Lower lobe of right lung (tissue), 2 donors: ENCODE data around the gene GARRE1. TPM values are rescaled to one million over a fixed set of nuclear protein-coding genes. Genes with fewer than 3 reads are reported as not detected.
"Not testable (repeated sequence)": the region's sequence is repeated elsewhere in the genome, so short reads cannot be mapped to it uniquely, and the experiment has no call there.

Source experiments
- ATAC-seq, 2 donors: fragments of 200-7000 bp; cut with Tn5 transposase; one replicate each; pipeline ENCODE4 v1.9.1; 2020 to 2022; ENCODE audit warnings: mild to moderate bottlenecking in 2 of 2, moderate library complexity in 2 of 2
- DNase-seq: peaks from one replicate; pipeline ENCODE4 v3.0.0-alpha.2; 2020
- H3K27ac ChIP-seq: fragments of 200-600 bp; one replicate; pipeline ENCODE4 v1.8.0; 2022
- H3K27me3 ChIP-seq: fragments of 200-600 bp; one replicate; pipeline ENCODE4 v1.8.0; 2022; ENCODE audit warnings: low read depth
- H3K36me3 ChIP-seq: fragments of 200-600 bp; one replicate; pipeline ENCODE4 v1.8.0; 2022; ENCODE audit warnings: mild to moderate bottlenecking
- H3K4me1 ChIP-seq: fragments of 200-600 bp; one replicate; pipeline ENCODE4 v1.8.0; 2022
- H3K4me3 ChIP-seq: fragments of 200-600 bp; one replicate; pipeline ENCODE4 v1.8.0; 2022; ENCODE audit warnings: mild to moderate bottlenecking
- H3K9me3 ChIP-seq: fragments of 200-600 bp; one replicate; pipeline ENCODE4 v1.8.0; 2022
- intact Hi-C: fragments of 100-400 bp; cut with DNase I; formaldehyde crosslinking; loops from one replicate; pipeline ENCODE4 v1.11.0; 2022
- total RNA-seq: library from RNA; stranded (reverse); fragmentation: NEBNext Ultra II Directional; extraction: Animal tissue kit (Norgen Biotek cat#: 25700); gene quantifications from one replicate; pipeline ENCODE4 v1.2.1, GENCODE V29; 2021
- TF ChIP-seq, protein P1 (sequence below): fragments of 200-600 bp; IDR thresholded peaks from one replicate; pipeline ENCODE4 v1.8.0; 2022; ENCODE audit warnings: antibody characterized with exemption, mild to moderate bottlenecking
- donor health status: DM: no; HTN: yes; CAD: no; lungs with severe emphysema.

GARRE1 gene
- total RNA-seq, 1 donor from 2014 or later, result 31.2 TPM

DNA sequence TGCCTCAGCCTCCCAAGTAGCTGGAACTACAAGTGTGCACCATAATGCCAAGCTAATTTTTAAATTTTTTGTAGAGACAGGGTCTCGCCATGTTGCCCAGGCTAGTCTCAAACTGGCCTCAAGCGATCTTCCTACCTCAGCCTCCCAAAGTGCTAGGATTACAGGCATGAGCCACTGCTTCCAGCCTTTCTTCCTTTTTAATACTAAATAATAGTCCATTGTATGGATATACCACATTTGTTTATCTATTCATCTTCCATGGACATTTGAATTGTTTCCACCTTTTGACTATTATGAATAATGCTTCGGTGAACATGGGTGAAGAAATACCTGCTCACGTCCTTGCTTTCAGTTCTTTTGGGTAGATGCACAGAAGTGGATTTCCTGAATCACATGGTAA is 24.4 kb downstream of the GARRE1 start:
- Histone ChIP-seq H3K4me1 (peaks cover 45% of the 10 kb centered on the region), H3K27ac (no peak overlapping the region), H3K4me3 (no peak overlapping the region), H3K9me3 (no peaks in the 10 kb centered on the region), H3K27me3 (no peaks in the 10 kb centered on the region), H3K36me3 (peaks cover 8% of the 10 kb centered on the region)
- DNase-seq (no peak), ATAC-seq (no peak)
- TF ChIP-seq, protein P1, sequence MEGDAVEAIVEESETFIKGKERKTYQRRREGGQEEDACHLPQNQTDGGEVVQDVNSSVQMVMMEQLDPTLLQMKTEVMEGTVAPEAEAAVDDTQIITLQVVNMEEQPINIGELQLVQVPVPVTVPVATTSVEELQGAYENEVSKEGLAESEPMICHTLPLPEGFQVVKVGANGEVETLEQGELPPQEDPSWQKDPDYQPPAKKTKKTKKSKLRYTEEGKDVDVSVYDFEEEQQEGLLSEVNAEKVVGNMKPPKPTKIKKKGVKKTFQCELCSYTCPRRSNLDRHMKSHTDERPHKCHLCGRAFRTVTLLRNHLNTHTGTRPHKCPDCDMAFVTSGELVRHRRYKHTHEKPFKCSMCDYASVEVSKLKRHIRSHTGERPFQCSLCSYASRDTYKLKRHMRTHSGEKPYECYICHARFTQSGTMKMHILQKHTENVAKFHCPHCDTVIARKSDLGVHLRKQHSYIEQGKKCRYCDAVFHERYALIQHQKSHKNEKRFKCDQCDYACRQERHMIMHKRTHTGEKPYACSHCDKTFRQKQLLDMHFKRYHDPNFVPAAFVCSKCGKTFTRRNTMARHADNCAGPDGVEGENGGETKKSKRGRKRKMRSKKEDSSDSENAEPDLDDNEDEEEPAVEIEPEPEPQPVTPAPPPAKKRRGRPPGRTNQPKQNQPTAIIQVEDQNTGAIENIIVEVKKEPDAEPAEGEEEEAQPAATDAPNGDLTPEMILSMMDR, result no peak
- intact Hi-C loops, result no loop called here

DNA sequence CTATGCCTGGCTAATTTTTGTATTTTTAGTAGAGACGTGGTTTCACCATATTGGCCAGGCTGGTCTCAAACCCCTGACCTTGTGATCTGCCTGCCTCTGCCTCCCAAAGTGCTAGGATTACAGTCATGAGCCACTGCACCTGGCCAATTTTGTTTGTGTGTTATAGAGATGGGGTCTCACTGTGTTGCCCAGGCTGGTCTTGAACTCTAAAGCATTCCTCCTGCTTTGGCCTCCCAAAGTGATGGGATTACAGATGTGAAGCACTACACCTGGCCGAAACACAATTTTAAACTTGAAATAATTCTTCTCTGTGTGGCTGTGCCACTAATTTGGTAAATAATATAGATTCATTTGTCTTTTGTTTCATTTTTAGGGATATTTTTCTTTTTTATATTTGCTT is 27.1 kb downstream of the GARRE1 start:
- H3K4me3 ChIP-seq, DNase-seq, H3K27me3 ChIP-seq, intact Hi-C loops, H3K27ac ChIP-seq, ATAC-seq, H3K9me3 ChIP-seq: not testable (repeated sequence)
- Histone ChIP-seq H3K36me3 (peaks cover 16% of the 10 kb centered on the region), H3K4me1 (peaks cover 24% of the 10 kb centered on the region)

DNA sequence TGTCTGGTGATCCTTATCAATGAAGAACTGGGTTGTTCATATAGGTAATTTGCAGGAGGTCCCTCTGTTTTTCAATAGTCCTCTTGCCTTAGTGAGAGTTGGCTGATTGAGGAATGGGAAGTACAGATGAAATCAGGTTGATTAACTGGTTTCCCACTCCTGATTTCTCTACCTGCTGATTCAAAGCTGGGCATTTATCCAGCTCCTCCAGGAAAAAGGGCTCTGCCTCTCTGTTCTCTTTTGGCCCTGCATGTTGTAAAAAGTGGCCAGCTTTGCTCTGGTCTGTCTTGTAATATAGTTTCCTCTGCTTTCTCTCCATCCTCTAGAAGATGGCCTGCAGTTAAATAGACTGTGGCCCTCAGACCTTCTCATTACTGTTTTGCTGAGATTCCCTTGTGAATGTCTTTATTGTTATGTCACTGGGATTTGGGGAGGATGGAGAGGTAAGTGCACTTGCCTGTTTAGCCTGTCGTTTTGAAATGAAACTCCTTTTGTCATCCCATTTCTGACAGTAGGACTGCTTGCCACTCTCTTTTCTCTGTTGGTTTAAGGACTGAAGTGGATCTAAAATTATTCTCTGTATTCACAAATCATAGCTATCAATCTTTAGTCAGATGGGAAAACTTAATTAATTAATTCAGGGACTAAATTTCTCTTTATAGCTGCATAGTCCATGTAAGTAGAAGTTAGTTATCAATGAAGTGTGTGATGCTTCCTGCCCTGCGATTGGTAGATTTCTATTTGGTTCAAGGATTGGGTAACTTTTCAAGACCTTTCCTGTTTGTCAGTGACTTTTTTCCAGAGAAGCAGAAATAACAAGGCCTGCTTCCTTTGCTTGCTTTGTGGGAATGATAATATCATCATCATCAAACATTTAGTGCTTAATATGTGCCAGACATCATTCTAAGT is 28.5 kb downstream of the GARRE1 start:
- TF ChIP-seq, protein P1, result no peak
- Histone ChIP-seq H3K4me1 (peaks cover 20% of the 10 kb centered on the region), H3K4me3 (no peak overlapping the region), H3K9me3 (no peaks in the 10 kb centered on the region), H3K36me3 (peaks cover 16% of the 10 kb centered on the region), H3K27me3 (no peaks in the 10 kb centered on the region), H3K27ac (no peak overlapping the region)
- ATAC-seq (peak in 1 of 2 donors; percentile 31), DNase-seq (no peak)
- intact Hi-C loops, result no loop called here

DNA sequence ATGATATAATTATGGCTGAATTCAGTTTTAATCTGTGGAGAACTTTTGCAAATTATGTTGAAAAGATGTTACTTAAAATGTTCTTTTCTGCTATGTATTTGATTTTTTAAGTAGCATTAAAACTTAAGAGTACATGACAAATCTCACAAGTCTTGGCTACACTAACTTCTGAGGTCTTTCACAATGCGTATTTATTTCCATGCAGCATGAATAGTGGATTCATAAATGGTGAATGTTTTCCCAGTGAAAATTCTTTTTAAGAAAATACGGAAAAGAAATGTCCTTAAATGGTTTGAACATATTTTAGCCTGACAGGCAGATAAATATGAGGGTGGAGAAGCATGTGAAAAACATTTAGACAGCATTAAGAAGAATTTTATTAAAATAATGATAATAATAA is 30.2 kb downstream of the GARRE1 start:
- TF ChIP-seq, protein P1, result no peak
- intact Hi-C loops, result no loop called here
- Histone ChIP-seq H3K4me3 (no peak overlapping the region), H3K4me1 (peaks cover 21% of the 10 kb centered on the region), H3K27ac (no peak overlapping the region), H3K27me3 (no peaks in the 10 kb centered on the region), H3K9me3 (no peaks in the 10 kb centered on the region), H3K36me3 (peaks cover 9% of the 10 kb centered on the region)
- ATAC-seq (no peak), DNase-seq (no peak)

DNA sequence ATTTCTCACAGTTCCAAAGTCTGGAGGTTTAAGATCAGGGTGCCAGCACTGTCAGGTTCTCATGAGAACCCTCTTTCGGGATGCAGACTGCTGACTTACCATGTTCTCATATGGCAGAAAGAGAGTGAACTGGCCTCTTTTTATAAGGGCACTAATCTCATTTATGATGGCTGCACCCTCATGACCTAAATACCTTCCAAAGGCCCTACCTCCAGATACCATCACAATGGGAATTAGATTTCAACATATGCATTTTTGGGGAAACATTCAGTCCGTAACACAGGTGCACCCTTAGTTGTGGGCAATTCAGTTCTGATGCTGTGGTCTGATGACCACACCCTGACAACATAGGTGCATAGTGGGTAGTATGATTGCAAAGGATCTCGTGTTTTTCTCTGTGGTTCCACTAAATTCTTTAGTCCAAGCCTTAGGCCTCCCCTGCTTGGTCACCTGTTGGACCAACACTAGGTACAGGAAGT is 33.3 kb downstream of the GARRE1 start:
- Histone ChIP-seq H3K36me3 (peaks cover 9% of the 10 kb centered on the region), H3K4me3 (no peak overlapping the region), H3K27me3 (no peaks in the 10 kb centered on the region), H3K9me3 (no peaks in the 10 kb centered on the region), H3K4me1 (peaks cover 16% of the 10 kb centered on the region), H3K27ac (no peak overlapping the region)
- ATAC-seq (no peak), DNase-seq (no peak)
- TF ChIP-seq, protein P1, result no peak
- intact Hi-C loops, result no loop called here

DNA sequence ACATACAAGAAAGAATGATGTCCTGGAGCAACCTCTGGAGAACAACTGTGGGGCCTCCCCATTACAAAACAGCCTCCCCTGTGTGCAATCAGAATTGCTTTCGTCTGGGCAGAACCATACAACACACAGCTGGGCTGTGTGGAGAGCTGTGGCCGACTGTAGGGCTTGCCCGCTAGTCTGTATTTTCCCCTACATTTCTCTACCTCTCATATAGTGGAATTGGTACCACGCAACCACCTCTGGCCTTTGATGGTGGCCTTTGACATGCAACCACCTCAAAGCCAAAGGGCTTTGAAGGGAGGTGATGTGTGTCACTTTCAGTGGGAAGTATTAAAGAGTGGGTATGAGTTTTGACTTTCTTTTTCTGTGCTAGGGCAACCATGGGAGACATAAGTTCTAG is 34.0 kb downstream of the GARRE1 start:
- H3K9me3 ChIP-seq, result no peaks in the 10 kb centered on the region
- DNase-seq (no peak), ATAC-seq (no peak)
- H3K27me3 ChIP-seq, result no peaks in the 10 kb centered on the region
- peaks cover 9% of the 10 kb centered on the region for H3K4me1 ChIP-seq
- H3K36me3 ChIP-seq, result peaks cover 9% of the 10 kb centered on the region
- intact Hi-C loops, result no loop called here
- TF ChIP-seq, protein P1, result no peak
- H3K27ac ChIP-seq, result no peak overlapping the region
- no peak overlapping the region for H3K4me3 ChIP-seq
